HEK293 (cell line): ENCODE measurements around the gene ZFAND3.

Experiments used
- CTCF ChIP-seq: fragments of 450-650 bp; formaldehyde crosslinking; IDR thresholded peaks from 2 replicates; pipeline ENCODE4 v1.5.1; 2016; ENCODE audit warnings: missing biosample characterization, missing genetic modification characterization
- FEZF1 ChIP-seq: fragments of 450-650 bp; formaldehyde crosslinking; IDR thresholded peaks from 2 replicates; pipeline ENCODE4 v1.5.1; 2016; ENCODE audit warnings: missing biosample characterization, missing genetic modification characterization
- TCF7L2 ChIP-seq: IDR thresholded peaks from 2 replicates; pipeline ENCODE4 v1.6.1; 2011; ENCODE audit warnings: low read depth, mild to moderate bottlenecking, inconsistent platforms, low read length, moderate library complexity, borderline replicate concordance
- ZBTB8A ChIP-seq: fragments of 450-650 bp; formaldehyde crosslinking; IDR thresholded peaks from 2 replicates; pipeline ENCODE4 v1.5.1; 2016; ENCODE audit warnings: missing biosample characterization, missing genetic modification characterization
- ZNF221 ChIP-seq: fragments of 450-650 bp; formaldehyde crosslinking; IDR thresholded peaks from 2 replicates; pipeline ENCODE4 v1.5.1; 2017; ENCODE audit warnings: missing biosample characterization, missing genetic modification characterization, borderline replicate concordance
- ZNF549 ChIP-seq: fragments of 450-650 bp; IDR thresholded peaks from 2 replicates; pipeline ENCODE4 v1.5.1; 2018; ENCODE audit warnings: missing biosample characterization, missing genetic modification characterization, mild to moderate bottlenecking, inconsistent platforms, moderate library complexity
- ZNF76 ChIP-seq: fragments of 450-650 bp; formaldehyde crosslinking; IDR thresholded peaks from 2 replicates; pipeline ENCODE4; 2016; ENCODE audit warnings: low read depth, missing biosample characterization, missing genetic modification characterization, borderline replicate concordance

GRCh38 chr6:37916675-37917074 lies 97.1 kb downstream of the ZFAND3 start:
- TF ChIP-seq ZNF76 (tag by site-specific recombination) (no peak), FEZF1 (tag by site-specific recombination) (no peak), CTCF (tag by site-specific recombination) (no peak), TCF7L2 (no peak), ZBTB8A (no peak), ZNF221 (tag by site-specific recombination) (no peak), ZNF549 (tag by site-specific recombination) (no peak)
